ENCODE measurements around the gene ATCAY. TPM values are rescaled to one million over a fixed set of nuclear protein-coding genes. Genes with fewer than 3 reads are reported as not detected.
A peak's percentile ranks its signal among the peaks of the same experiment; 100 is the strongest.
"Not testable (repeated sequence)": the region's sequence is repeated elsewhere in the genome, so short reads cannot be mapped to it uniquely, and the experiment has no call there.

The ATCAY gene
- total RNA-seq, 1 experiment from 2014 or later = not detected

GRCh38 chr19:3945838-3946237, 65.4 kb downstream of the ATCAY start:
- POLR2A ChIA-PET = no interaction called here
- Mint-ChIP-seq H3K27me3 (ENCODE audit: insufficient read depth, unreplicated experiment) (no peaks in the 10 kb centered on the region), H3K4me3 (ENCODE audit: unreplicated experiment) (no peak overlapping the region), H3K27ac (ENCODE audit: low read depth, unreplicated experiment) (no peak overlapping the region), H3K9me3 (ENCODE audit: unreplicated experiment) (no peaks in the 10 kb centered on the region), H3K36me3 (ENCODE audit: insufficient read depth, unreplicated experiment) (no peaks in the 10 kb centered on the region), H3K4me1 (ENCODE audit: insufficient read depth, unreplicated experiment) (no peaks in the 10 kb centered on the region)
- BruUV-seq (replicated peaks) = no TSS peak
- no peak for TF ChIP-seq CTCF (IDR thresholded peaks at IDR 0.05; ENCODE audit: unreplicated experiment)
- DNase-seq (ENCODE audit: unreplicated experiment) = peak; percentile 30
- intact Hi-C loops (cut with micrococcal nuclease) = no loop called here
- CTCF ChIA-PET = no interaction called here

- H3K27ac Mint-ChIP-seq (ENCODE audit: low read depth, unreplicated experiment); intact Hi-C loops (cut with micrococcal nuclease); BruUV-seq (replicated peaks); H3K4me1 Mint-ChIP-seq (ENCODE audit: insufficient read depth, unreplicated experiment); H3K36me3 Mint-ChIP-seq (ENCODE audit: insufficient read depth, unreplicated experiment); DNase-seq (ENCODE audit: unreplicated experiment); H3K9me3 Mint-ChIP-seq (ENCODE audit: unreplicated experiment); POLR2A ChIA-PET; H3K27me3 Mint-ChIP-seq (ENCODE audit: insufficient read depth, unreplicated experiment); H3K4me3 Mint-ChIP-seq (ENCODE audit: unreplicated experiment): not testable (repeated sequence)
- CTCF ChIA-PET = interaction anchor here (0.6 kb wide), 1 partner anchor 290 kb away, joined by 3 read pairs; no protein-coding TSS in a partner anchor
These were observed 66.9 kb downstream of the ATCAY start for GRCh38 chr19:3947316-3947933.

GRCh38 chr19:3949294-3949693, 68.8 kb downstream of the ATCAY start:
- H3K4me3 Mint-ChIP-seq (ENCODE audit: unreplicated experiment) = no peak overlapping the region
- POLR2A ChIA-PET = interaction anchor here (0.7 to 1.0 kb wide), 2 partner anchors 20 to 21 kb away, joined by 3 to 4 read pairs; partner anchors contain the start of gene DAPK3
- BruUV-seq (replicated peaks) = no TSS peak

GRCh38 chr19:3949997-3950859, 69.7 kb downstream of the ATCAY start:
- Mint-ChIP-seq H3K36me3 (ENCODE audit: insufficient read depth, unreplicated experiment) (peaks cover 13% of the 10 kb centered on the region), H3K27me3 (ENCODE audit: insufficient read depth, unreplicated experiment) (no peaks in the 10 kb centered on the region), H3K4me1 (ENCODE audit: insufficient read depth, unreplicated experiment) (no peaks in the 10 kb centered on the region), H3K27ac (ENCODE audit: low read depth, unreplicated experiment) (no peak overlapping the region), H3K9me3 (ENCODE audit: unreplicated experiment) (no peaks in the 10 kb centered on the region), H3K4me3 (ENCODE audit: unreplicated experiment) (no peak overlapping the region)
- DNase-seq (ENCODE audit: unreplicated experiment) = no peak
- intact Hi-C loops (cut with micrococcal nuclease) = no loop called here
- no peak for TF ChIP-seq CTCF (IDR thresholded peaks at IDR 0.05; ENCODE audit: unreplicated experiment)
- POLR2A ChIA-PET = interaction anchor here (0.7 to 1.0 kb wide), 2 partner anchors 19 to 20 kb away, joined by 3 to 4 read pairs; partner anchors contain the start of gene DAPK3
- BruUV-seq (replicated peaks) = no TSS peak
- CTCF ChIA-PET = interaction anchor here (0.6 kb wide), 1 partner anchor 227 kb away, joined by 4 read pairs; no protein-coding TSS in a partner anchor

More at GRCh38 chr19:3949294-3949693, 68.8 kb downstream of the ATCAY start:
- intact Hi-C loops (cut with micrococcal nuclease) = no loop called here
- peaks cover 13% of the 10 kb centered on the region for H3K36me3 Mint-ChIP-seq (ENCODE audit: insufficient read depth, unreplicated experiment)
- no peaks in the 10 kb centered on the region for H3K9me3 Mint-ChIP-seq (ENCODE audit: unreplicated experiment)
- no peak for TF ChIP-seq CTCF (IDR thresholded peaks at IDR 0.05; ENCODE audit: unreplicated experiment)
- no peak overlapping the region for H3K27ac Mint-ChIP-seq (ENCODE audit: low read depth, unreplicated experiment)
- no peaks in the 10 kb centered on the region for H3K27me3 Mint-ChIP-seq (ENCODE audit: insufficient read depth, unreplicated experiment)
- no peak for DNase-seq (ENCODE audit: unreplicated experiment)
- no peaks in the 10 kb centered on the region for H3K4me1 Mint-ChIP-seq (ENCODE audit: insufficient read depth, unreplicated experiment)
- CTCF ChIA-PET = interaction anchor here (0.6 kb wide), 1 partner anchor 50 kb away, joined by 3 read pairs; no protein-coding TSS in a partner anchor
